ENCODE results near the gene MS4A3.

DNA sequence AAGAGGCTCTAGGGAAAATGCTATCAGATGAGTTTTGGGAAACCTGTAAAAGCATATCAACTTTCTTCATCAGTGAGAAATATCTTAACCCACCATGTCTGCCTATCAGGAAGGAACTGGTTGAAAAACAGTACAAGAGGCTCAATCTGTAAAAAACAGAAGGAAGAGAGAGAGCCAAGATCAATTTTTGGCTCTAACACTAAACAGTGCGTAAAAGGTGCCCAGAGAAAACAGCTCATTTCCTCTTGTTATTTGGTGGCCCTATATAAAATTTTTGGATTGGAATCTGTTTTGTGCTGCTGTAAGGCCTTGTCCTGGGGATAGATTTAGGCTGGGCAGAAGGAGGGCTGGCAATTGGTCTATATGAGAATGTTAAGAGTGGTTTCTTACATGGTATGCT, 44.1 kb downstream of the MS4A3 start:
- TF ChIP-seq EZH2phosphoT487 (IDR thresholded peaks at IDR 0.05; ENCODE audit: insufficient read depth, low read depth) (no peak), EZH2 (IDR thresholded peaks at IDR 0.05; ENCODE audit: insufficient read depth, poor library complexity, severe bottlenecking) (no peak)

Data from GM23248 (cell line).